Adrenal gland (tissue), 12 donors: ENCODE measurements around the gene PURA. TPM values are rescaled to one million over a fixed set of nuclear protein-coding genes. Genes with fewer than 3 reads are reported as not detected.

ENCODE experiments used
- DNase-seq, 7 donors: peaks; one replicate each; pipeline ENCODE4 v3.0.0-alpha.2; 2019 to 2020
- H3K27ac ChIP-seq, 5 donors: fragments of 200-600 bp; sonication (generic) in 4 of 5; 1 replicate in 3 of 5; 2 replicates in 2 of 5; pipeline versions ENCODE4 v1.5.1 to v1.8.0; 2016 to 2020; ENCODE audit warnings: mild to moderate bottlenecking in 1 of 5
- H3K27me3 ChIP-seq: fragments of 200-600 bp; 2 replicates; pipeline ENCODE4 v1.8.0; 2021
- H3K36me3 ChIP-seq, 2 donors: fragments of 200-600 bp; replicated peaks in 1 of 2; 1 replicate in 1 of 2; 2 replicates in 1 of 2; pipeline versions ENCODE4 v1.5.1 to v1.8.0; 2018 to 2022
- H3K4me1 ChIP-seq, 2 donors: fragments of 200-600 bp; replicated peaks in 1 of 2; 1 replicate in 1 of 2; 2 replicates in 1 of 2; pipeline versions ENCODE4 v1.5.1 to v1.8.0; 2018 to 2021
- H3K4me3 ChIP-seq, 4 donors: fragments of 200-600 bp; sonication (generic) in 3 of 4; one replicate each; pipeline ENCODE4 v1.5.1; 2016 to 2018
- H3K9me3 ChIP-seq, 3 donors: fragments of 200-600 bp; sonication (generic) in 1 of 3; replicated peaks in 1 of 3; 1 replicate in 2 of 3; 2 replicates in 1 of 3; pipeline versions ENCODE4 v1.5.1 to v1.8.0; 2016 to 2021
- CTCF ChIP-seq, 6 experiments: fragments of 450-650 bp in 4 of 6; fragments of 200-600 bp in 2 of 6; sonication (generic) in 1 of 6; IDR thresholded peaks; 1 replicate in 5 of 6; 2 replicates in 1 of 6; pipeline versions ENCODE4 v1.5.1 to v1.8.0; 2016 to 2021; ENCODE audit warnings: antibody characterized with exemption in 6 of 6, mild to moderate bottlenecking in 2 of 6, moderate library complexity in 1 of 6
- POLR2A ChIP-seq, 2 donors: fragments of 450-650 bp; IDR thresholded peaks; one replicate each; pipeline ENCODE4 v1.6.1; 2017; ENCODE audit warnings: antibody characterized with exemption in 2 of 2, mild to moderate bottlenecking in 2 of 2, moderate library complexity in 1 of 2
- WGBS, 4 donors: extraction: QIAGEN DNeasy Blood & Tissue Kit in 2 of 4; methylation state at CpG; one replicate each; pipeline versions ENCODE4 v1.1.5 to v1.1.7; 2013 to 2017; 5-methylcytosine and 5-hydroxymethylcytosine counted together
- intact Hi-C, 2 donors: fragments of 100-400 bp; cut with DNase I; formaldehyde crosslinking; loops; one replicate each; pipeline versions ENCODE4 v1.14.1 to v1.15.0; 2022 to 2023
- polyA plus RNA-seq, 3 donors: library from polyadenylated mRNA; stranded (reverse); fragments of 200-250 nt in 2 of 3; fragments of 350-450 nt in 1 of 3; fragmentation: Illumina TruSeq in 1 of 3; extraction: RNeasy Lipid Tissue Mini Kit (QIAGEN cat#74804) in 1 of 3; gene quantifications; one replicate each; pipeline ENCODE4 v1.2.3, GENCODE V29; 2013 to 2014
- total RNA-seq, 9 donors: library from RNA; depleted of rRNA in 4 of 9; stranded (reverse); fragments of >200 nt in 4 of 9; fragments of 120-200 nt in 1 of 9; fragmentation: NEBNext Ultra II Directional in 1 of 9; extraction: Animal tissue kit (Norgen Biotek cat#: 25700) in 1 of 9; gene quantifications; one replicate each; pipeline versions ENCODE4 v1.1.0 to v1.2.4, GENCODE V29; 2013 to 2023
- donor health status: healthy with polysubstance abuse.
- donor health status: Bipolar disorder and iron deficiency.
- donor health status: DM: yes; HTN: yes; CAD: no.
- donor health status: DM: no; HTN: no; CAD: no.
- donor health status: DM: no; HTN: no; CAD: no.
- donor health status: DM: yes; HTN: yes; CAD: no.

PURA gene
- total and polyA plus RNA-seq, 12 donors, result 4.9 to 37.0 (median 21.7) TPM

- no peak overlapping the region for H3K4me3 ChIP-seq
- H3K9me3 ChIP-seq, result no peaks in the 10 kb centered on the region
- no peak for DNase-seq
- no peaks in the 10 kb centered on the region for H3K27me3 ChIP-seq
- WGBS, 4 donors, result 91 to 97% (median 96%) methylated on average over 1 of the region's 1 CpG
- intact Hi-C loops, result loop anchor here in 1 of 2 donors (5.0 kb wide), 1 partner anchor 64 kb away; no protein-coding TSS in a partner anchor
- no peaks in the 10 kb centered on the region for H3K36me3 ChIP-seq
- TF ChIP-seq POLR2A (IDR thresholded peaks at IDR 0.05), result no peak
- no peak for TF ChIP-seq CTCF (IDR thresholded peaks at IDR 0.05)
- no peak overlapping the region for H3K27ac ChIP-seq
- no peaks in the 10 kb centered on the region for H3K4me1 ChIP-seq
Observed at GRCh38 chr5:140083650-140084049, 30.3 kb upstream of the PURA start.

GRCh38 chr5:140084541-140084940 is 29.4 kb upstream of the PURA start:
- Histone ChIP-seq H3K27ac (no peak overlapping the region), H3K9me3 (peaks cover 0 to under 1% (median 0%) of the 10 kb centered on the region in 3 donors), H3K4me3 (no peak overlapping the region), H3K36me3 (no peaks in the 10 kb centered on the region), H3K27me3 (no peaks in the 10 kb centered on the region), H3K4me1 (no peaks in the 10 kb centered on the region)
- TF ChIP-seq CTCF (IDR thresholded peaks at IDR 0.05) (no peak), POLR2A (IDR thresholded peaks at IDR 0.05) (no peak)
- WGBS, 4 donors, result 20 to 32% (median 27%) methylated on average over 4 of the region's 4 CpGs
- peak; percentile 20 to 63 (median 34) for DNase-seq
- intact Hi-C loops, result loop anchor here in 1 of 2 donors (5.0 kb wide), 1 partner anchor 63 kb away; no protein-coding TSS in a partner anchor

GRCh38 chr5:140090251-140090650 is 23.7 kb upstream of the PURA start:
- Histone ChIP-seq H3K27ac (no peak overlapping the region), H3K4me1 (no peaks in the 10 kb centered on the region), H3K4me3 (no peak overlapping the region), H3K9me3 (peaks cover 0 to 16% (median 0%) of the 10 kb centered on the region in 3 donors), H3K27me3 (no peaks in the 10 kb centered on the region), H3K36me3 (no peaks in the 10 kb centered on the region)
- no peak for DNase-seq
- TF ChIP-seq CTCF (IDR thresholded peaks at IDR 0.05) (no peak), POLR2A (IDR thresholded peaks at IDR 0.05) (no peak)
- intact Hi-C loops, result no loop called here
- WGBS, 4 donors, result 50 to 69% (median 57%) methylated on average over 1 of the region's 1 CpG

- 42 to 67% (median 57%) methylated on average over 1 of the region's 1 CpG for WGBS, 4 donors
Observed at GRCh38 chr5:140093179-140093578, 20.7 kb upstream of the PURA start.

More at GRCh38 chr5:140093179-140093578, 20.7 kb upstream of the PURA start:
- Histone ChIP-seq H3K9me3 (peaks cover 0 to 16% (median 0%) of the 10 kb centered on the region in 3 donors), H3K27me3 (no peaks in the 10 kb centered on the region), H3K27ac (no peak overlapping the region), H3K4me1 (no peaks in the 10 kb centered on the region), H3K4me3 (no peak overlapping the region), H3K36me3 (no peaks in the 10 kb centered on the region)
- DNase-seq, result no peak
- intact Hi-C loops, result no loop called here
- no peak for TF ChIP-seq CTCF (IDR thresholded peaks at IDR 0.05)
- no peak for TF ChIP-seq POLR2A (IDR thresholded peaks at IDR 0.05)
